Endothelial cell of umbilical vein (primary cell): ENCODE results near the gene SMARCA2. TPM values are rescaled to one million over a fixed set of nuclear protein-coding genes. Genes with fewer than 3 reads are reported as not detected.

ENCODE experiments used
- BruUV-seq: library from RNA; stranded (reverse); fragments of 400-500 nt; replicated peaks from 2 replicates; lab custom pipeline; 2021; lab: Mats Ljungman, UMichigan
- CTCF ChIA-PET: fragments of 300-600, 350-600 bp; sonication (Branson Sonifier 250); formaldehyde crosslinking; loops from one replicate; lab custom pipeline; 2021; ENCODE audit warnings: antibody characterized with exemption, inconsistent platforms; lab: Charles Lee
- POLR2A ChIA-PET: fragments of 300-600, 350-600 bp; sonication (Branson Sonifier 250); formaldehyde crosslinking; loops from one replicate; lab custom pipeline; 2021; ENCODE audit warnings: antibody characterized with exemption, inconsistent platforms; lab: Charles Lee
- DNase-seq: peaks from one replicate; pipeline ENCODE4 v3.0.0-alpha.2; 2011; ENCODE audit warnings: low read depth, low spot score
- FAIRE-seq: peaks from 2 replicates; lab custom pipeline; 2011; peaks lifted over from hg19 to GRCh38; lab: Jason Lieb, UNC
- H2AFZ ChIP-seq: 2 replicates; pipeline ENCODE4 v1.6.0; 2012; ENCODE audit warnings: low read depth, low read length, control low read depth, inconsistent platforms
- H3K27ac ChIP-seq: 2 replicates; pipeline ENCODE4 v1.5.1; 2011; ENCODE audit warnings: low read depth, mild to moderate bottlenecking, control low read depth, low read length, moderate library complexity; ENCODE audit not compliant: insufficient read depth
- H3K27me3 ChIP-seq, 2 experiments: 2 replicates each; pipeline versions ENCODE4 v1.6.0 to v1.6.1; 2011; ENCODE audit warnings: low read length in 2 of 2, mixed read lengths in 1 of 2; ENCODE audit not compliant: control insufficient read depth in 2 of 2, insufficient read depth in 2 of 2
- H3K36me3 ChIP-seq, 2 experiments: 2 replicates in 1 of 2; 3 replicates in 1 of 2; pipeline ENCODE4 v1.5.1; 2011; ENCODE audit warnings: low read length in 2 of 2, mild to moderate bottlenecking in 1 of 2, moderate library complexity in 1 of 2; ENCODE audit not compliant: control insufficient read depth in 2 of 2, insufficient read depth in 2 of 2; ENCODE audit errors: extremely low read depth in 1 of 2
- H3K4me1 ChIP-seq: 3 replicates; pipeline ENCODE4 v1.5.1; 2011; ENCODE audit warnings: mild to moderate bottlenecking, low read length; ENCODE audit not compliant: control insufficient read depth, insufficient read depth; ENCODE audit errors: extremely low read depth
- H3K4me2 ChIP-seq: 2 replicates; pipeline ENCODE4 v1.6.1; 2011; ENCODE audit warnings: low read length, control low read depth, mixed read lengths; ENCODE audit not compliant: insufficient read depth
- H3K4me3 ChIP-seq, 3 experiments: fragments of 200-600 bp in 1 of 3; sonication (generic), shearing (Covaris generic) in 1 of 3; replicated peaks in 1 of 3; 2 replicates each; pipeline ENCODE4 v1.5.1; 2011 to 2016; ENCODE audit warnings: control low read depth in 3 of 3, low read length in 3 of 3, mild to moderate bottlenecking in 2 of 3, inconsistent platforms in 1 of 3, low read depth in 1 of 3, moderate library complexity in 1 of 3; ENCODE audit not compliant: insufficient read depth in 1 of 3
- H3K79me2 ChIP-seq: 2 replicates; pipeline ENCODE4 v1.6.0; 2012; ENCODE audit warnings: low read length, inconsistent platforms; ENCODE audit not compliant: control insufficient read depth, insufficient read depth
- H3K9ac ChIP-seq: replicated peaks from 2 replicates; pipeline ENCODE3; 2011; ENCODE audit warnings: low read length, control low read depth; ENCODE audit not compliant: insufficient read depth; ENCODE audit errors: extremely low read depth
- H3K9me1 ChIP-seq: replicated peaks from 3 replicates; pipeline ENCODE4 v1.6.0; 2011; ENCODE audit warnings: mild to moderate bottlenecking, low read length; ENCODE audit not compliant: control insufficient read depth, insufficient read depth; ENCODE audit errors: extremely low read depth
- H3K9me3 ChIP-seq: replicated peaks from 2 replicates; pipeline ENCODE4 v1.5.1; 2012; ENCODE audit warnings: low read length, inconsistent platforms; ENCODE audit not compliant: control insufficient read depth, insufficient read depth
- H4K20me1 ChIP-seq: replicated peaks from 2 replicates; pipeline ENCODE3; 2011; ENCODE audit warnings: mild to moderate bottlenecking, low read length; ENCODE audit not compliant: control insufficient read depth, insufficient read depth; ENCODE audit errors: extremely low read depth
- CTCF ChIP-seq, 2 donors: IDR thresholded peaks; 1 replicate in 1 of 2; 2 replicates in 1 of 2; pipeline ENCODE4 v1.5.1; 2011; ENCODE audit warnings: low read length in 2 of 2, mild to moderate bottlenecking in 2 of 2, moderate library complexity in 2 of 2, control low read depth in 1 of 2, inconsistent platforms in 1 of 2, low read depth in 1 of 2; ENCODE audit not compliant: insufficient read depth in 1 of 2; ENCODE audit errors: extremely low read depth in 1 of 2
- EZH2 ChIP-seq: IDR thresholded peaks from 2 replicates; pipeline ENCODE4 v1.6.1; 2012; ENCODE audit warnings: borderline replicate concordance, low read depth, mild to moderate bottlenecking, moderate library complexity, low read length, inconsistent platforms; ENCODE audit not compliant: severe bottlenecking
- FOS ChIP-seq: IDR thresholded peaks from 2 replicates; pipeline ENCODE4 v1.6.1; 2011; ENCODE audit warnings: mild to moderate bottlenecking, low read length, moderate library complexity, borderline replicate concordance; ENCODE audit not compliant: insufficient read depth
- GATA2 ChIP-seq: IDR thresholded peaks from 2 replicates; pipeline ENCODE4 v1.7.0; 2011; ENCODE audit warnings: low read depth, mild to moderate bottlenecking, moderate library complexity, mixed read lengths, low read length; ENCODE audit not compliant: insufficient read length, insufficient read depth
- JUN ChIP-seq: IDR thresholded peaks from 2 replicates; pipeline ENCODE4 v1.6.1; 2011; ENCODE audit warnings: borderline replicate concordance, low read depth; ENCODE audit not compliant: insufficient read length, insufficient read depth
- MAX ChIP-seq: IDR thresholded peaks from 2 replicates; pipeline ENCODE4 v1.6.1; 2011; ENCODE audit not compliant: insufficient read depth, insufficient read length
- MYC ChIP-seq: IDR thresholded peaks from one replicate; pipeline ENCODE4 v1.6.1; 2011; ENCODE audit warnings: mild to moderate bottlenecking, low read depth, low read length
- POLR2A ChIP-seq: IDR thresholded peaks from 2 replicates; pipeline ENCODE4 v1.6.1; 2012; ENCODE audit warnings: low read depth, mild to moderate bottlenecking, control low read depth, low read length
- POLR2AphosphoS5 ChIP-seq: IDR thresholded peaks from 2 replicates; pipeline ENCODE4 v1.6.1; 2012; ENCODE audit warnings: low read depth, mild to moderate bottlenecking, control low read depth, low read length, moderate library complexity; ENCODE audit not compliant: insufficient read depth
- dilution Hi-C: fragments of 300-500 bp; cut with MboI; formaldehyde crosslinking; loops from one replicate; pipeline ENCODE4 v1.15.0; 2019; ENCODE audit warnings: low sequenced_read_pairs; ENCODE audit not compliant: extremely low pct_ligation_motif_present
- intact Hi-C: fragments of 100-400 bp; cut with micrococcal nuclease; formaldehyde crosslinking; loops from one replicate; pipeline ENCODE4 v1.10.0; 2022
- polyA plus RNA-seq, 4 experiments: library from polyadenylated mRNA; depleted of rRNA in 3 of 4; stranded (reverse) in 3 of 4; unstranded in 1 of 4; fragments of >200 nt; gene quantifications; 2 replicates each; pipeline versions ENCODE4 v1.2.1 to v1.2.3, GENCODE V29; 2011 to 2012; ENCODE audit warnings: missing spikeins in 1 of 4
- total RNA-seq: library from RNA; stranded (reverse); gene quantifications from 2 replicates; pipeline ENCODE4 v1.2.3, GENCODE V29; 2021

Gene SMARCA2
- total and polyA plus RNA-seq, 2 donors (not counting 3 experiments of a cell fraction or from before 2014, with no cell fraction given) = 54.5 to 79.9 TPM

- POLR2A ChIA-PET = no interaction called here
- CTCF ChIA-PET = interaction anchor here (1.1 to 4.1 kb wide), 5 partner anchors 46 to 723 kb away, joined by 3 to 79 read pairs (median 11); no protein-coding TSS in a partner anchor
- no peaks in the 10 kb centered on the region for H3K36me3 ChIP-seq
- FAIRE-seq (no peak), DNase-seq (no peak)
- no peak overlapping the region for H2AFZ ChIP-seq
- no peaks in the 10 kb centered on the region for H3K9me1 ChIP-seq
- intact Hi-C loops (loop anchor here (5.0 kb wide), 1 partner anchor 108 kb away; no protein-coding TSS in a partner anchor), dilution Hi-C loops (no loop called here)
- H3K4me2 ChIP-seq = no peak overlapping the region
- H3K4me1 ChIP-seq = peaks cover 15% of the 10 kb centered on the region
- no peaks in the 10 kb centered on the region for H3K79me2 ChIP-seq
- no peak overlapping the region for H3K27ac ChIP-seq
- no peaks in the 10 kb centered on the region for H3K9me3 ChIP-seq
- BruUV-seq = no TSS peak
- H3K9ac ChIP-seq = no peak overlapping the region
- no peaks in the 10 kb centered on the region for H3K27me3 ChIP-seq
- no peak overlapping the region for H3K4me3 ChIP-seq
- TF ChIP-seq GATA2 (no peak), POLR2A (no peak), JUN (no peak), EZH2 (no peak), POLR2AphosphoS5 (no peak), MAX (no peak), MYC (no peak), FOS (no peak), CTCF (IDR thresholded peaks at IDR 0.05; ENCODE audit: extremely low read depth in 1 of 2, insufficient read depth in 1 of 2, low read depth in 1 of 2, low read length in 2 of 2) (no peak)
- no peaks in the 10 kb centered on the region for H4K20me1 ChIP-seq
These were observed 119.2 kb downstream of the SMARCA2 start for GRCh38 chr9:2134391-2134790.
